ENCODE results near the gene PPM1D.
"Not testable (repeated sequence)": the region's sequence is repeated elsewhere in the genome, so short reads cannot be mapped to it uniquely, and the experiment has no call there.

The PPM1D gene

GRCh38 chr17:60593441-60594036, 6.5 kb upstream of the PPM1D start:
- not testable (repeated sequence) for DNase-seq (ENCODE audit: low spot score); FAIRE-seq

DNA sequence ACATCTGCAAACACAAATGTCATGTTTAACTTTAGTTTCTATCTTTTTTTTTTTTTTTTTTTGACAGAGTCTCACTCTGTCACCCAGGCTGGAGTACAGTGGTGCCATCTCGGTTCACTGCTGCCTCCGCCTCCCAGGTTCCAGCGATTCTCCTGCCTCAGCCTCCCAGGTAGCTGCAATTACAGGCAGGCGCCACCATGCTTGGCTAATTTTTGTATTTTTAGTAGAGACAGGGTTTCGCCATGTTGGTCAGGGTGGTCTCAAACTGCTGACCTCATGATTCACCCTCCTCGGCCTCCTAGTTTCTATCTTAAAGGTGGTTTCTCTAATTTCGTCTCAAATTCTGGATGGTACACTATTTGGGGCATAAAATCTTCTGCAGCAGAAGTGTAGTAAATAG, 5.8 kb upstream of the PPM1D start:
- FAIRE-seq; DNase-seq (ENCODE audit: low spot score): not testable (repeated sequence)

DNA sequence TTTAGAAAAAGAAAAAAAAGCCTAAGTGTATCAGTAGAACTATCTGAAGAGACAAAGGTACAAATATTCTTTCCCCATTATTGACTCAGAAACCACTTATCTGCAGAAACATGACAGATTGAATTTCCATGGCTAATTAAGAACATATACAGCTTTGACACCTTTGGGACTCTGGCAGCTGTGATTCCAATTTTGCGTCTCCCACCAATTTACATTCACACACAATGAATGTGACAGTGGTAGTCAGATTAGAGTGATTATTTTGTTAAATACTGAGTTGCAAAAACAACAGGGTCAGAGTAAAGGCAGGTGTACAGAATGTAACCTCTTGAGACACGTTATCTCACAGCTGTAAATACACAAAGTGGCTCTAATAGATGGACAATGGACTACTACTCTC, 5.3 kb upstream of the PPM1D start:
- no peak for FAIRE-seq
- DNase-seq (ENCODE audit: low spot score), result no peak

- no peak for DNase-seq (ENCODE audit: low spot score)
Observed at GRCh38 chr17:60597297-60597696, 2.7 kb upstream of the PPM1D start.

GRCh38 chr17:60598001-60598736, 1.8 kb upstream of the PPM1D start:
- DNase-seq (ENCODE audit: low spot score), result no peak
- FAIRE-seq, result no peak

More at GRCh38 chr17:60597297-60597696, 2.7 kb upstream of the PPM1D start:
- no peak for FAIRE-seq

DNA sequence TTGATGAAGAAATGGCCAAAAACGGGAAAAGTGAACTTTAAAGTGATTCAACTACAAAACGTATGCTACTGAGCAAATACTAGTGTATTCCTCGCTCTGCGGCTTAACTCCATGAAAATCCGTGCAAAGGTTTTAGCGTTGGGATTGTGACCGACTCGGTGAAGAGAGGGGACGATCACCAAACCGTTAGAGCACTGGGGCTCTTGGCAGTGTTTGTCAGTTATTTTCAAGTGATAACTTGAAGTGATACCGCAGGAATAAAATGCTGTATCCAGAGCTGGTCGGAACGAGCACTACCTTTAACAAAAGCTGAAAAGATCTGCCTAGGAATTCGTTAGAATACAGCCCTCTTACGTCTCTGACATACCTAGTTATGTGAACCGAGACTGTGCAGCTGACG, 773 bp upstream of the PPM1D start:
- FAIRE-seq, result no peak
- DNase-seq (ENCODE audit: low spot score), result no peak

- peak; percentile 67 for DNase-seq (ENCODE audit: low spot score)
- FAIRE-seq, result peak; percentile 52
Observed at GRCh38 chr17:60600490-60601446, 775 bp downstream of the PPM1D start.

GRCh38 chr17:60601447-60602384, 1.7 kb downstream of the PPM1D start:
- FAIRE-seq (peak; percentile 59), DNase-seq (ENCODE audit: low spot score) (peak; percentile 55)

DNA sequence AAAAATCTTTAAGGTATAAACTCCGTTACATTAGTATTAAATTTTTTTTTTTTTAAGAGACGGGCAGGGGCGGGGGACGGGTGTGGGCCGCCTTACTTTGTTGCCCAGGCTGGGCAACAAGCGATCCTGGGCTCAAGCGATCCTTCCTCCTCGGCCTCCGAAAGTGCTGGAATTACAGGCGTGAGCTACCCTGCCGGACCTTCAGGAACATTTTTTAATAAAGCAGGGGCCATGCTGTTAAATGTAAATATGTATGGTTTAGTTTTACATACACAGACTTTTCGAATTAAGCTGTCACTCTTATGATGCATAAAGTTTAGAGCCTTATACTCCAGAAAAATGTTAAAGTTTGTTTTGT, 2.4 kb downstream of the PPM1D start:
- no peak for DNase-seq (ENCODE audit: low spot score)
- FAIRE-seq, result no peak

GRCh38 chr17:60602871-60603270, 2.9 kb downstream of the PPM1D start:
- no peak for DNase-seq (ENCODE audit: low spot score)
- FAIRE-seq, result no peak

DNA sequence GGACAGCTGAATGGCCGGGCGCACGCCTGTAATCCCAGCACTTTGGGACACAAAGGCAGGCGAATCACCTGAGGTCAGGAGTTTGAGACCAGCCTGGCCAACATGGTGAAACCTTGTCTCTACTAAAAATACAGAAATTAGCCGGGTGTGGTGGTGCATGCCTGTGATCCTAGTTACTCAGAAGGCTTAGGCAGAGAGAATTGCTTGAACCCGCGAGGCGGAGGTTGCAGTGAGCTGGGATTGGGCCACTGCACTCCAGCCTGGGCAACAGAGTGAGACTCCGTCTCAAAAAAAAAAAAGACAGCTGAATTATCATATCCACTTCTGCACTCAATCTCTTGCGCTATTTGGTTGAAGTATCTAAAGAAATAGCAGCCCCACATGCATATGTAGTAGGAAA, 3.5 kb downstream of the PPM1D start:
- FAIRE-seq; DNase-seq (ENCODE audit: low spot score): not testable (repeated sequence)

DNA sequence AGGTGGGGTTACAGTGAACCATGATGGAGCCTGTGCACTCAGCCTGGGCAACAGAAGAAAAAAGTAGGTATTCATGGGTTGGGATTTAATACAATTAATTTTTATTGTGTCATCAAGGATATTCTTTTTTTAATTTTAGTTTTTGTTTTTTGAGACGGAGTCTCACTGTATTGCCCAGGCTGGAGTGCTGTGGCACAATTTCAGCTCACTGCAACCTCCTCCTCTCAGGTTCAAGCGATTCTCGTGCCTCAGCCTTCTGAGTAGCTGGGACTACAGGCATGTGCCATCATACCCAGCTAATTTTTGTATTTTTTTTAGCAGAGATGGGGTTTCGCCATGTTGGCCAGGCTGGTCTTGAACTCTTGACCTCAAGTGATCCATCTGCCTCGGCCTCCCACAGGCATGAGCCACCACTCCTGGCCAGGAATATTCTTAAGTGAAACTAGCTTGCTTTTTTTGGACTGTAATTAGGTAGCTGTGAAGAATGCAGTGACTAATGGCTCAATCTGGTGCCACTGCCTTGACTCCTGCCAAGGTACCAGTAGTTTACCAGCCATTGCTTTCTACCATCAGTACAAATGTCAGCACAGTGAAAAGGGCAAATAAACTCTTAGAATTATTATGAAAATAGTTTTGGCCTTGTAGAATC, 4.8 kb downstream of the PPM1D start:
- FAIRE-seq (peak; percentile 82), DNase-seq (ENCODE audit: low spot score) (peak; percentile 93)

GRCh38 chr17:60606036-60606435, 6.0 kb downstream of the PPM1D start:
- FAIRE-seq (no peak), DNase-seq (ENCODE audit: low spot score) (no peak)

DNA sequence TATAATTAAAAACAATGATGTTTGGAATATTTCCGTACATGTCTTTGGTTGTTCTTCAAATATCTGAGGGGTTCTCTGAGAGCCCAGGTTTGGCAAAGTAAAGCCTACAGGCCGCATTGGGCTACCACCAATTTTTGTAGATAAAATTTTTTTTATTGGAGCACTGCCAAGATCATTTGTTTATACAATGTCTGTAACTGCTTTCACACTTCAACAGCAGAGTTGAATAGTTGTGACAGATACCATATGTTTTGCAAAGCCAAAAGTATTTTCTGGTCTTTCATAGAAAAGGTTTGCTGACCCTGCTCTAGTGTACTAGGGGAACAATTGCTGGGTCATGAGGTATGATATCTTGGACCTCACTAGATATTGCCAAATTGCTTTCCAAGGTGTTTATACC, 10.5 kb downstream of the PPM1D start:
- no peak for FAIRE-seq
- DNase-seq (ENCODE audit: low spot score), result no peak

- not testable (repeated sequence) for DNase-seq (ENCODE audit: low spot score); FAIRE-seq
Observed at GRCh38 chr17:60611321-60611720, 11.3 kb downstream of the PPM1D start.

DNA sequence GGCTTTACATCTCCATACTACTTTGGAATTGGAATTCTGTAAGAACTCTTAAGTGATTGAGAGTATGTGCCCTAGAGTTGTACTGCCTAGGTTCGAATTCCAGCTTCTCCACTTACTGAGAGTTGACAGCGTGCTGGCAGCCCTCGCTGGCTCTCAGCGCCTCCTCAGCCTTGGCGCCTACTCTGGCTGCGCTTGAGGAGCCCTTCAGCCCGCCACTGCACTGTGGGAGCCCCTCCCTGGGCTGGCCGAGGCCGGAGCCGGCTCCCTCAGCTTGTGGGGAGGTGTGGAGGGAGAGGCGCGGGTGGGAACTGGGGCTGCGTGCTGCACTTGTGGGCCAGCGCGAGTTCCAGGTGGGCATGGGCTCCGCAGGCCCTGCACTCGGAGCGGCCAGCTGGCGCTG, 13.3 kb downstream of the PPM1D start:
- FAIRE-seq (no peak), DNase-seq (ENCODE audit: low spot score) (no peak)

GRCh38 chr17:60613796-60614195, 13.8 kb downstream of the PPM1D start:
- DNase-seq (ENCODE audit: low spot score); FAIRE-seq: not testable (repeated sequence)

DNA sequence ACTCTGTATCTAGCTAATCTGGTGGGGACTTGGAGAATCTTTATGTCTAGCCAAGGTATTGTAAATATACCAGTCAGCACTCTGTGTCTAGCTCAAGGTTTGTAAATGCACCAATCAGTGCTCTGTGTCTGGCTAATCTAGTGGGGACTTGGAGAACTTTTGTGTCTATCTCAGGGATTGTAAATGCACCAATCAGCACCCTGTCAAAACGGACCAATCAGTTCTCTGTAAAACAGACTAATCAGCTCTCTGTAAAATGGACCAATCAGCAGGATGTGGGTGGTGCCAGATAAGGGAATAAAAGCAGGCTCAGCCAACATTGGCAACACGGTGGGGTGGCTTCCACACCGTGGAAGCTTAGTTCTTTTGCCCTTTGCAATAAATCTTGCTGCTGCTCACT, 14.3 kb downstream of the PPM1D start:
- FAIRE-seq; DNase-seq (ENCODE audit: low spot score): not testable (repeated sequence)

DNA sequence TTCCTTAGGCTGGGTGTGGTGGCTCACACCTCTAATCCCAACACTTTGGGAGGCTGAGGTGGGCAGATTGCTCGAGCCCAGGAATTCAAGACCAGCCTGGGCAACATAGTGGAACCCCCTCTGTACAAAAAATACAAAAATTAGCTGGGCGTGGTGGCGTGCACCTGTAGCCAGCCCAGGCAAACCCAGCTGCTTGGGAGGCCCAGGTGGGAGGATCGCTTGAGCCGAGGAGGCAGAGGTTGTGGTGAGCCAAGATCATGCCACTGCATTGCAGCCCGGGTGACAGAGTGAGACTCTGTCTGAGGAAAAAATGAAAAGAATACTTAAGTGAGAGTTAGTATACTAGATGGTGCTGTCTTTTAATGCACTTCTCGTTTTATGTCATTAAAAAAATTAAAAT, 15.1 kb downstream of the PPM1D start:
- no peak for DNase-seq (ENCODE audit: low spot score)
- FAIRE-seq, result no peak

DNA sequence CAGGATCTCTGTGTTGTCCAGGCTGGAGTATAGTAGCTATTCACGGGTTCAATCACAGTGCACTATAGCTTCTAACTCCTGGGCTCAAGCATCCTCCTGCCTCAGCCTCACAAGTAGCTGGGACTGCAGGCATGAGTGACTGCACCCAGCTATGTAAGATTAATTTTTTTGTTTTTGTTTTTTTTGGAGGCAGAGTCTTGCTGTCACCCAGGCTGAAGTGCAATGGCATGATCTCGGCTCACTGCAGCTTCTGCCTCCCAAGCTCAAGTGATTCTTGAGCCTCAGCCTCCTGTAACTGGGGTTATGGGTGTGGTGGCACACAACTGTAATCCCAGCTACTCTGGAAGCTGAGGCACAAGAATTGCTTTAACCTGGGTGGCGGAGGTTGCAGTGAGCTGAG, 15.8 kb downstream of the PPM1D start:
- FAIRE-seq, result no peak
- DNase-seq (ENCODE audit: low spot score), result no peak
